Trophoblast cell (in vitro differentiated cells and primary cell): ENCODE data around the gene UNK.
"Not testable (repeated sequence)": the region's sequence is repeated elsewhere in the genome, so short reads cannot be mapped to it uniquely, and the experiment has no call there.

Experiments
- DNase-seq, 2 donors: peaks; one replicate each; pipeline ENCODE4 v3.0.0-alpha.2; 2016
- H2AFZ ChIP-seq: 2 replicates; pipeline ENCODE4 v1.6.1; 2013; ENCODE audit warnings: low read length, moderate library complexity, mild to moderate bottlenecking; ENCODE audit not compliant: insufficient read depth, poor library complexity
- H2AK5ac ChIP-seq: 2 replicates; pipeline ENCODE4 v1.6.1; 2013; ENCODE audit warnings: mild to moderate bottlenecking, low read length
- H2BK120ac ChIP-seq: 2 replicates; pipeline ENCODE4 v1.6.1; 2013; ENCODE audit warnings: low read length, mild to moderate bottlenecking, moderate library complexity; ENCODE audit not compliant: insufficient read depth, poor library complexity
- H2BK12ac ChIP-seq: 2 replicates; pipeline ENCODE4 v1.6.1; 2013; ENCODE audit warnings: mild to moderate bottlenecking, low read length, moderate library complexity
- H2BK5ac ChIP-seq: 2 replicates; pipeline ENCODE4 v1.6.1; 2013; ENCODE audit warnings: low read length, low read depth, moderate library complexity, mild to moderate bottlenecking; ENCODE audit not compliant: poor library complexity
- H3K14ac ChIP-seq: 2 replicates; pipeline ENCODE4 v1.6.1; 2013; ENCODE audit warnings: mild to moderate bottlenecking, low read length
- H3K18ac ChIP-seq: 2 replicates; pipeline ENCODE4 v1.6.1; 2013; ENCODE audit warnings: mild to moderate bottlenecking, low read length
- H3K23ac ChIP-seq: 2 replicates; pipeline ENCODE4 v1.6.1; 2013; ENCODE audit warnings: low read length
- H3K27ac ChIP-seq: 2 replicates; pipeline ENCODE4 v1.5.1; 2013; ENCODE audit warnings: low read depth, mild to moderate bottlenecking, inconsistent platforms, low read length, moderate library complexity
- H3K27me3 ChIP-seq: 2 replicates; pipeline ENCODE4 v1.6.1; 2013; ENCODE audit warnings: inconsistent platforms, mild to moderate bottlenecking, low read length, moderate library complexity; ENCODE audit not compliant: insufficient read depth
- H3K36me3 ChIP-seq, 2 experiments: 1 replicate in 1 of 2; 2 replicates in 1 of 2; pipeline ENCODE4 v1.6.1; 2013; ENCODE audit warnings: low read length in 2 of 2, mild to moderate bottlenecking in 2 of 2, moderate library complexity in 1 of 2; ENCODE audit not compliant: insufficient read depth in 2 of 2, control insufficient read depth in 1 of 2
- H3K4ac ChIP-seq: 2 replicates; pipeline ENCODE4 v1.6.1; 2013; ENCODE audit warnings: low read depth, mild to moderate bottlenecking, low read length, moderate library complexity
- H3K4me1 ChIP-seq, 2 experiments: 1 replicate in 1 of 2; 2 replicates in 1 of 2; pipeline ENCODE4 v1.6.1; 2013; ENCODE audit warnings: low read length in 2 of 2, mild to moderate bottlenecking in 2 of 2, moderate library complexity in 1 of 2; ENCODE audit not compliant: insufficient read depth in 2 of 2, control insufficient read depth in 1 of 2
- H3K4me2 ChIP-seq: 2 replicates; pipeline ENCODE4 v1.6.1; 2013; ENCODE audit warnings: inconsistent platforms, mild to moderate bottlenecking, low read length, moderate library complexity
- H3K4me3 ChIP-seq: 2 replicates; pipeline ENCODE4 v1.5.1; 2013; ENCODE audit warnings: mild to moderate bottlenecking, low read depth, low read length, inconsistent platforms
- H3K79me1 ChIP-seq: one replicate; pipeline ENCODE4 v1.6.1; 2013; ENCODE audit warnings: low read length
- H3K79me2 ChIP-seq: 2 replicates; pipeline ENCODE4 v1.6.1; 2013; ENCODE audit warnings: low read length, mild to moderate bottlenecking; ENCODE audit not compliant: control insufficient read depth, insufficient read depth, poor library complexity
- H3K9ac ChIP-seq: 2 replicates; pipeline ENCODE4 v1.6.1; 2013; ENCODE audit warnings: mild to moderate bottlenecking, low read length
- H3K9me3 ChIP-seq: 2 replicates; pipeline ENCODE4 v1.6.1; 2013; ENCODE audit warnings: low read depth, mild to moderate bottlenecking, control low read depth, inconsistent platforms, low read length; ENCODE audit not compliant: insufficient read depth
- H4K12ac ChIP-seq: 2 replicates; pipeline ENCODE4 v1.6.1; 2013; ENCODE audit warnings: low read depth, mild to moderate bottlenecking, low read length, moderate library complexity
- H4K8ac ChIP-seq: 2 replicates; pipeline ENCODE4 v1.6.1; 2013; ENCODE audit warnings: low read depth, mild to moderate bottlenecking, low read length, moderate library complexity
- H4K91ac ChIP-seq: one replicate; pipeline ENCODE4 v1.6.1; 2013; ENCODE audit warnings: low read depth, mild to moderate bottlenecking, low read length, moderate library complexity
- WGBS: extraction: QIAGEN DNeasy Blood & Tissue Kit; methylation state at CpG from one replicate; pipeline ENCODE4 v1.1.7; 2013; ENCODE audit warnings: missing lambda C conversion rate; ENCODE audit not compliant: insufficient read length, insufficient coverage; ENCODE audit errors: extremely low coverage; 5-methylcytosine and 5-hydroxymethylcytosine counted together

The UNK gene

GRCh38 chr17:75851693-75851991 is 67.0 kb downstream of the UNK start:
- H3K4me3 ChIP-seq, H2BK120ac ChIP-seq, H4K91ac ChIP-seq, H4K8ac ChIP-seq, H3K23ac ChIP-seq, H2AK5ac ChIP-seq, H3K9me3 ChIP-seq, H2AFZ ChIP-seq, H4K12ac ChIP-seq, H3K79me1 ChIP-seq, H3K18ac ChIP-seq, H2BK12ac ChIP-seq, DNase-seq, H3K79me2 ChIP-seq, H3K27me3 ChIP-seq, H3K14ac ChIP-seq, H3K4ac ChIP-seq, H3K4me2 ChIP-seq, H2BK5ac ChIP-seq, H3K9ac ChIP-seq, H3K27ac ChIP-seq: not testable (repeated sequence)
- peaks cover 44 to 47% of the 10 kb centered on the region in 2 experiments for H3K36me3 ChIP-seq
- peaks cover 5 to 14% of the 10 kb centered on the region in 2 experiments for H3K4me1 ChIP-seq
- no CpG with 5 or more reads among the region's 15 CpGs for WGBS

- Histone ChIP-seq H3K4me3 (no peak overlapping the region), H3K4ac (no peak overlapping the region), H3K14ac (no peak overlapping the region), H3K79me1 (peaks cover 3% of the 10 kb centered on the region), H3K18ac (no peak overlapping the region), H3K79me2 (peaks cover 3% of the 10 kb centered on the region), H3K36me3 (peaks cover 28 to 29% of the 10 kb centered on the region in 2 experiments), H3K9me3 (no peaks in the 10 kb centered on the region), H4K91ac (no peak overlapping the region), H3K4me2 (no peak overlapping the region), H2AFZ (no peak overlapping the region), H2AK5ac (no peak overlapping the region), H3K27me3 (no peaks in the 10 kb centered on the region), H3K23ac (no peak overlapping the region), H3K27ac (no peak overlapping the region), H4K12ac (no peak overlapping the region), H2BK5ac (no peak overlapping the region), H2BK120ac (no peak overlapping the region), H3K9ac (no peak overlapping the region), H2BK12ac (no peak overlapping the region), H3K4me1 (peaks cover 5 to 14% of the 10 kb centered on the region in 2 experiments), H4K8ac (no peak overlapping the region)
- no CpG with 5 or more reads among the region's 7 CpGs for WGBS
- peak; percentile 84 to 86 for DNase-seq
Observed at GRCh38 chr17:75853433-75853832, 68.8 kb downstream of the UNK start.

GRCh38 chr17:75854101-75854748 is 69.6 kb downstream of the UNK start:
- Histone ChIP-seq H3K14ac (no peak overlapping the region), H3K36me3 (peaks cover 21% of the 10 kb centered on the region in 2 experiments), H3K79me1 (peaks cover 3% of the 10 kb centered on the region), H3K9me3 (no peaks in the 10 kb centered on the region), H3K79me2 (peaks cover 3% of the 10 kb centered on the region), H3K4me1 (peaks cover 5 to 14% of the 10 kb centered on the region in 2 experiments), H2BK5ac (peak overlapping the region; percentile 13), H3K4ac (peak overlapping the region; percentile 16), H3K9ac (no peak overlapping the region), H4K12ac (no peak overlapping the region), H2BK120ac (no peak overlapping the region), H3K4me3 (no peak overlapping the region), H2AFZ (no peak overlapping the region), H3K23ac (no peak overlapping the region), H3K4me2 (peak overlapping the region; percentile 73), H3K27me3 (no peaks in the 10 kb centered on the region), H4K8ac (peak overlapping the region; percentile 13), H2BK12ac (peak overlapping the region; percentile 36), H2AK5ac (peak overlapping the region; percentile 22), H4K91ac (peak overlapping the region; percentile 45), H3K18ac (no peak overlapping the region), H3K27ac (peak overlapping the region; percentile 21)
- peak; percentile 89 to 95 for DNase-seq
- no CpG with 5 or more reads among the region's 7 CpGs for WGBS

- peaks cover 5 to 14% of the 10 kb centered on the region in 2 experiments for H3K4me1 ChIP-seq
- peak overlapping the region; percentile 76 for H3K4me3 ChIP-seq
- no peak overlapping the region for H3K9ac ChIP-seq
- peaks cover 14 to 15% of the 10 kb centered on the region in 2 experiments for H3K36me3 ChIP-seq
- H3K4ac ChIP-seq, result no peak overlapping the region
- no peak for DNase-seq
- H3K4me2 ChIP-seq, result peak overlapping the region; percentile 73
- no peak overlapping the region for H2BK12ac ChIP-seq
- H3K23ac ChIP-seq, result no peak overlapping the region
- peak overlapping the region; percentile 21 for H3K27ac ChIP-seq
- no CpG with 5 or more reads among the region's 19 CpGs for WGBS
- peak overlapping the region; percentile 40 for H4K8ac ChIP-seq
- H3K79me2 ChIP-seq, result peaks cover 3% of the 10 kb centered on the region
- H3K14ac ChIP-seq, result peak overlapping the region; percentile 25
- no peak overlapping the region for H2AFZ ChIP-seq
- no peak overlapping the region for H3K18ac ChIP-seq
- H4K91ac ChIP-seq, result no peak overlapping the region
- H3K27me3 ChIP-seq, result no peaks in the 10 kb centered on the region
- no peak overlapping the region for H4K12ac ChIP-seq
- peak overlapping the region; percentile 24 for H2BK5ac ChIP-seq
- peak overlapping the region; percentile 52 for H2BK120ac ChIP-seq
- H2AK5ac ChIP-seq, result peak overlapping the region; percentile 36
- H3K79me1 ChIP-seq, result peaks cover 3% of the 10 kb centered on the region
- H3K9me3 ChIP-seq, result no peaks in the 10 kb centered on the region
Observed at GRCh38 chr17:75854881-75855309, 70.3 kb downstream of the UNK start.
